Measurements from ENCODE around the gene DIPK1A. TPM values are rescaled to one million over a fixed set of nuclear protein-coding genes. Genes with fewer than 3 reads are reported as not detected.

DIPK1A gene
- total RNA-seq, 1 donor from 2014 or later = 7.9 TPM

- peak overlapping the region; percentile 93 for H3K27ac ChIP-seq
- no peak for DNase-seq (ENCODE audit: extremely low spot score in 2 of 2)
- peaks cover 62% of the 10 kb centered on the region for H3K4me1 ChIP-seq
- intact Hi-C loops (cut with DNase I) = no loop called here
- H3K36me3 ChIP-seq = peaks cover 0 to 39% of the 10 kb centered on the region in 2 donors
- H3K9me3 ChIP-seq = no peaks in the 10 kb centered on the region
- H3K27me3 ChIP-seq = no peaks in the 10 kb centered on the region
- peak overlapping the region; percentile 12 to 74 for H3K4me3 ChIP-seq
- TF ChIP-seq POLR2AphosphoS5 (IDR thresholded peaks at IDR 0.05; ENCODE audit: insufficient read depth in 1 of 2, low read depth in 1 of 2) (no peak), POLR2A (IDR thresholded peaks at IDR 0.05) (no peak), CTCF (IDR thresholded peaks at IDR 0.05) (no peak)
Observed at GRCh38 chr1:92833840-92834239, 127.4 kb downstream of the DIPK1A start.

DNA sequence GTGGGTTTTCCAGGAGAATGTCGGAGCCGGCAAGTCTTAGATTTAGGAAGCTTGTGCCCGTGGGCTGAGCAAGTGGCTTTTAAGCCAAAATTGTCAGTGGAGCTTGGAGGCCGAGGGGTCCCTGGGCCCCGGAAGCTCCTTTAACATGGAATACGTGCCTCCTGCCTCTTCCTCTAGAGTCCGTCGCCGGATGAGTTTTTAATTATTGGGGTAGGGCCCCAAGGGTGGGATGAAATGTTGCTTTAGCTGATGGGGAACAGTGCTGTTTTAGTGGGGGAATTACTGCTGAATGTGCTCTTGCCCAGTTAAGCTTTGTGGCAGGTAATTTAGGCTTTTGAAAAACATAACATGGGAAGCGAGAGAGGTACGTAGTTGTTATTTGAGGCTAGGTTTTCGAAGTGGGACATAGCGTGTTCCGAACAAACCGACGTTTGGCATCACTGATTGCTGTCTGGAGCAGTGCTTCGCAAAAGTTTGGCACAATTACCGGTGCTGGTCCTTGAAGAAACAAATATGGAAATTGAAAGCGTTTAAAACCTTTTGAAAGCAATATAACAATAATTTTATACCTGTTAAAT is 128.6 kb downstream of the DIPK1A start:
- H3K36me3 ChIP-seq = peaks cover 0 to 27% of the 10 kb centered on the region in 2 donors
- intact Hi-C loops (cut with DNase I) = no loop called here
- peaks cover 49% of the 10 kb centered on the region for H3K4me1 ChIP-seq

GRCh38 chr1:92831762-92832536 is 129.3 kb downstream of the DIPK1A start, which contains the start of gene RPL5:
RPL5 (plus strand) TSS chr1:92832040; CDS start chr1:92832115, 75 bp downstream.
- intact Hi-C loops (cut with DNase I) = no loop called here
- DNase-seq (ENCODE audit: extremely low spot score in 2 of 2) = peak; percentile 96 to 97
- Histone ChIP-seq H3K36me3 (peaks cover 0 to 20% of the 10 kb centered on the region in 2 donors), H3K4me1 (peaks cover 43% of the 10 kb centered on the region), H3K27ac (peak within 1 kb of the TSS; percentile 93), H3K27me3 (no peaks in the 10 kb centered on the region), H3K9me3 (no peaks in the 10 kb centered on the region), H3K4me3 (peak within 1 kb of the TSS; percentile 74 to 92)
- TF ChIP-seq POLR2AphosphoS5 (IDR thresholded peaks at IDR 0.05; ENCODE audit: insufficient read depth in 1 of 2, low read depth in 1 of 2) (peak; percentile 99 to 100), CTCF (IDR thresholded peaks at IDR 0.05) (peak; percentile 74 to 91 (median 87)), POLR2A (IDR thresholded peaks at IDR 0.05) (peak in 1 of 2 donors; percentile 91)

More for the DNA sequence above, 128.6 kb downstream of the DIPK1A start:
- Histone ChIP-seq H3K9me3 (no peaks in the 10 kb centered on the region), H3K4me3 (peak overlapping the region; percentile 74 to 92), H3K27ac (peak overlapping the region; percentile 93), H3K27me3 (no peaks in the 10 kb centered on the region)
- no peak for DNase-seq (ENCODE audit: extremely low spot score in 2 of 2)
- TF ChIP-seq POLR2AphosphoS5 (IDR thresholded peaks at IDR 0.05; ENCODE audit: insufficient read depth in 1 of 2, low read depth in 1 of 2) (no peak), POLR2A (IDR thresholded peaks at IDR 0.05) (no peak), CTCF (IDR thresholded peaks at IDR 0.05) (no peak)

- TF ChIP-seq POLR2AphosphoS5 (IDR thresholded peaks at IDR 0.05; ENCODE audit: insufficient read depth in 1 of 2, low read depth in 1 of 2) = no peak
- no peak for TF ChIP-seq CTCF (IDR thresholded peaks at IDR 0.05)
- TF ChIP-seq POLR2A (IDR thresholded peaks at IDR 0.05) = no peak
- Histone ChIP-seq H3K27ac (peak overlapping the region; percentile 93), H3K9me3 (no peaks in the 10 kb centered on the region), H3K27me3 (no peaks in the 10 kb centered on the region), H3K36me3 (peaks cover 0 to 15% of the 10 kb centered on the region in 2 donors), H3K4me1 (peaks cover 37% of the 10 kb centered on the region), H3K4me3 (peak overlapping the region; percentile 74 to 92)
- intact Hi-C loops (cut with DNase I) = no loop called here
- no peak for DNase-seq (ENCODE audit: extremely low spot score in 2 of 2)
Observed at GRCh38 chr1:92831368-92831761, 129.9 kb downstream of the DIPK1A start.
